ENCODE measurements around the gene RAB11A. TPM values are rescaled to one million over a fixed set of nuclear protein-coding genes. Genes with fewer than 3 reads are reported as not detected.

RAB11A gene
- total and polyA plus RNA-seq, 2 of the 13 experiments (the other 11 are each of a cell fraction or from before 2014, with no cell fraction given): 161 to 162 TPM

DNA sequence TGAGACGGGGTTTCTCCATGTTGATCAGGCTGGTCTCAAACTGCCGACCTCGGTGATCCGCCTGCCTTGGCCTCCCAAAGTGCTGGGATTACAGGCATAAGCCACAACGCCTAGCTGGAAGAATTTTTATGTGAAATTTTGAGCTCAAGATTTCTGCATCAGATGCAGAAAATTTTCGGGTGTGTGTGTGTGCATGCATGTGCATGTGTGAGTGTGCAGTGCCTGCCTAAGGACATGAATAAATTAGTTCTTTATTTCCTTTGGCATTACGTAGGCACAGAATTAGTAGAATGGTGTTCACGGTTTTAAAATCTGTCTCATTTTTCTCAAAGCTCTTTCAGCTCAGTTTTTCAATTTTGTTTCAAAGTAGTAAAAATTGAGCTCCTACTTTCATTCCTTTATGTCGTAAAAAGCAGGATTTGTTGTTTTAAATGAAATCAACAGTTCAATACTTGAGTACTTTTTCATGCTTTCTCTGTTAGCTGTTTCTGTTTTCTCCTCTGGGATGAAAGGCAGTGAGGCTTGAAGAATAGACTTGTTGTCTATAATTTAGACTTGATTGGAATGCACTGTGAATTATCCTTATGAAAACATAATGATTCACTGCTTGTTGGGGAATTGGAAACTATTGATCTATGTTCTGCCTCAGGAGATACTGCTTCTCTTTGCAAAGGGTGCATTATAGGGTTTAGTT, 23.3 kb upstream of the RAB11A start:
- Histone ChIP-seq H3K4me2 (ENCODE audit: low read depth, low read length) (peak overlapping the region; percentile 30; the same call in 1 of the 2 replicates), H3K9ac (ENCODE audit: insufficient read depth, low read depth, low read length) (no peak overlapping the region), H3K27ac (ENCODE audit: extremely low read length, insufficient read depth, low read length) (no peak overlapping the region), H2AFZ (ENCODE audit: low read length) (no peak overlapping the region), H3K4me1 (ENCODE audit: insufficient read depth, low read length) (peaks cover 44% of the 10 kb centered on the region), H3K4me3 (replicated peaks in 1 of 3; ENCODE audit: insufficient read depth in 1 of 3, low read depth in 2 of 3, low read length in 3 of 3) (no peak overlapping the region), H3K9me3 (ENCODE audit: low read length) (no peaks in the 10 kb centered on the region), H3K36me3 (replicated peaks in 1 of 2; ENCODE audit: control insufficient read depth in 1 of 2, insufficient read depth in 2 of 2, low read length in 2 of 2) (no peaks in the 10 kb centered on the region), H3K27me3 (ENCODE audit: control insufficient read depth in 1 of 2, insufficient read depth in 2 of 2, low read length in 2 of 2) (no peaks in the 10 kb centered on the region), H4K20me1 (ENCODE audit: insufficient read depth, low read length) (no peaks in the 10 kb centered on the region), H3K79me2 (ENCODE audit: insufficient read depth, low read length) (no peaks in the 10 kb centered on the region)
- ChIA-PET POLR2A (interaction anchor here (1.5 kb wide), 1 partner anchor 13 kb away, joined by 4 read pairs; no protein-coding TSS in a partner anchor), CTCF (ENCODE audit: low intra/inter-chr PET ratio, low total read pairs) (no interaction called here)
- BruUV-seq (replicated peaks): no TSS peak
- in situ Hi-C loops (cut with HindIII; ENCODE audit: extremely low pct_ligation_motif_present, low pct_unique_long_range_greater_than_20kb) (no loop called here), intact Hi-C loops (cut with micrococcal nuclease; ENCODE audit: unreplicated experiment) (no loop called here)
- DNase-seq (ENCODE audit: low spot score) (no peak), FAIRE-seq (no peak), ATAC-seq (no peak)
- whole genome bisulfite sequencing (ENCODE audit: low lambda C conversion rate): 32% methylated on average over 9 of the region's 9 CpGs
- no peak for TF ChIP-seq SMYD3 (CRISPR knock-in tag; IDR thresholded peaks at IDR 0.05)
- no peak for TF ChIP-seq ZNF850 (CRISPR knock-in tag; conservative IDR thresholded peaks at IDR 0.05)
- TF ChIP-seq PRPF4 (IDR thresholded peaks at IDR 0.05; ENCODE audit: low read depth, low read length, poor library complexity, severe bottlenecking): no peak
- TF ChIP-seq, protein P1, sequence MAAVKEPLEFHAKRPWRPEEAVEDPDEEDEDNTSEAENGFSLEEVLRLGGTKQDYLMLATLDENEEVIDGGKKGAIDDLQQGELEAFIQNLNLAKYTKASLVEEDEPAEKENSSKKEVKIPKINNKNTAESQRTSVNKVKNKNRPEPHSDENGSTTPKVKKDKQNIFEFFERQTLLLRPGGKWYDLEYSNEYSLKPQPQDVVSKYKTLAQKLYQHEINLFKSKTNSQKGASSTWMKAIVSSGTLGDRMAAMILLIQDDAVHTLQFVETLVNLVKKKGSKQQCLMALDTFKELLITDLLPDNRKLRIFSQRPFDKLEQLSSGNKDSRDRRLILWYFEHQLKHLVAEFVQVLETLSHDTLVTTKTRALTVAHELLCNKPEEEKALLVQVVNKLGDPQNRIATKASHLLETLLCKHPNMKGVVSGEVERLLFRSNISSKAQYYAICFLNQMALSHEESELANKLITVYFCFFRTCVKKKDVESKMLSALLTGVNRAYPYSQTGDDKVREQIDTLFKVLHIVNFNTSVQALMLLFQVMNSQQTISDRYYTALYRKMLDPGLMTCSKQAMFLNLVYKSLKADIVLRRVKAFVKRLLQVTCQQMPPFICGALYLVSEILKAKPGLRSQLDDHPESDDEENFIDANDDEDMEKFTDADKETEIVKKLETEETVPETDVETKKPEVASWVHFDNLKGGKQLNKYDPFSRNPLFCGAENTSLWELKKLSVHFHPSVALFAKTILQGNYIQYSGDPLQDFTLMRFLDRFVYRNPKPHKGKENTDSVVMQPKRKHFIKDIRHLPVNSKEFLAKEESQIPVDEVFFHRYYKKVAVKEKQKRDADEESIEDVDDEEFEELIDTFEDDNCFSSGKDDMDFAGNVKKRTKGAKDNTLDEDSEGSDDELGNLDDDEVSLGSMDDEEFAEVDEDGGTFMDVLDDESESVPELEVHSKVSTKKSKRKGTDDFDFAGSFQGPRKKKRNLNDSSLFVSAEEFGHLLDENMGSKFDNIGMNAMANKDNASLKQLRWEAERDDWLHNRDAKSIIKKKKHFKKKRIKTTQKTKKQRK (IDR thresholded peaks at IDR 0.05; ENCODE audit: low read length): no peak
- TF ChIP-seq CEBPB (IDR thresholded peaks at IDR 0.05; ENCODE audit: borderline replicate concordance, low read depth, low read length): no peak
- no peak for TF ChIP-seq ZNF331 (CRISPR knock-in tag; IDR thresholded peaks at IDR 0.05)
- TF ChIP-seq ZNF543 (CRISPR knock-in tag; IDR thresholded peaks at IDR 0.05): no peak
- TF ChIP-seq, protein P2, sequence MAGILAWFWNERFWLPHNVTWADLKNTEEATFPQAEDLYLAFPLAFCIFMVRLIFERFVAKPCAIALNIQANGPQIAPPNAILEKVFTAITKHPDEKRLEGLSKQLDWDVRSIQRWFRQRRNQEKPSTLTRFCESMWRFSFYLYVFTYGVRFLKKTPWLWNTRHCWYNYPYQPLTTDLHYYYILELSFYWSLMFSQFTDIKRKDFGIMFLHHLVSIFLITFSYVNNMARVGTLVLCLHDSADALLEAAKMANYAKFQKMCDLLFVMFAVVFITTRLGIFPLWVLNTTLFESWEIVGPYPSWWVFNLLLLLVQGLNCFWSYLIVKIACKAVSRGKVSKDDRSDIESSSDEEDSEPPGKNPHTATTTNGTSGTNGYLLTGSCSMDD (CRISPR knock-in tag; IDR thresholded peaks at IDR 0.05): no peak
- no peak for TF ChIP-seq BRD4 (CRISPR knock-in tag; IDR thresholded peaks at IDR 0.05)
- TF ChIP-seq, protein P3, sequence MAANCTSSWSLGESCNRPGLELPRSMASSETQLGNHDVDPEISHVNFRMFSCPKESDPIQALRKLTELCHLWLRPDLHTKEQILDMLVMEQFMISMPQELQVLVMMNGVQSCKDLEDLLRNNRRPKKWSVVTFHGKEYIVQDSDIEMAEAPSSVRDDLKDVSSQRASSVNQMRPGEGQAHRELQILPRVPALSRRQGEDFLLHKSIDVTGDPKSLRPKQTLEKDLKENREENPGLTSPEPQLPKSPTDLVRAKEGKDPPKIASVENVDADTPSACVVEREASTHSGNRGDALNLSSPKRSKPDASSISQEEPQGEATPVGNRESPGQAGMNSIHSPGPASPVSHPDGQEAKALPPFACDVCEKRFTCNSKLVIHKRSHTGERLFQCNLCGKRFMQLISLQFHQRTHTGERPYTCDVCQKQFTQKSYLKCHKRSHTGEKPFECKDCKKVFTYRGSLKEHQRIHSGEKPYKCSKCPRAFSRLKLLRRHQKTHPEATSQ (CRISPR knock-in tag; IDR thresholded peaks at IDR 0.05; ENCODE audit: borderline replicate concordance): no peak
- TF ChIP-seq, protein P4, sequence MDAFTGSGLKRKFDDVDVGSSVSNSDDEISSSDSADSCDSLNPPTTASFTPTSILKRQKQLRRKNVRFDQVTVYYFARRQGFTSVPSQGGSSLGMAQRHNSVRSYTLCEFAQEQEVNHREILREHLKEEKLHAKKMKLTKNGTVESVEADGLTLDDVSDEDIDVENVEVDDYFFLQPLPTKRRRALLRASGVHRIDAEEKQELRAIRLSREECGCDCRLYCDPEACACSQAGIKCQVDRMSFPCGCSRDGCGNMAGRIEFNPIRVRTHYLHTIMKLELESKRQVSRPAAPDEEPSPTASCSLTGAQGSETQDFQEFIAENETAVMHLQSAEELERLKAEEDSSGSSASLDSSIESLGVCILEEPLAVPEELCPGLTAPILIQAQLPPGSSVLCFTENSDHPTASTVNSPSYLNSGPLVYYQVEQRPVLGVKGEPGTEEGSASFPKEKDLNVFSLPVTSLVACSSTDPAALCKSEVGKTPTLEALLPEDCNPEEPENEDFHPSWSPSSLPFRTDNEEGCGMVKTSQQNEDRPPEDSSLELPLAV (CRISPR knock-in tag; conservative IDR thresholded peaks at IDR 0.05; ENCODE audit: low read depth): no peak
- TF ChIP-seq, protein P5, sequence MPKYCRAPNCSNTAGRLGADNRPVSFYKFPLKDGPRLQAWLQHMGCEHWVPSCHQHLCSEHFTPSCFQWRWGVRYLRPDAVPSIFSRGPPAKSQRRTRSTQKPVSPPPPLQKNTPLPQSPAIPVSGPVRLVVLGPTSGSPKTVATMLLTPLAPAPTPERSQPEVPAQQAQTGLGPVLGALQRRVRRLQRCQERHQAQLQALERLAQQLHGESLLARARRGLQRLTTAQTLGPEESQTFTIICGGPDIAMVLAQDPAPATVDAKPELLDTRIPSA (CRISPR knock-in tag; IDR thresholded peaks at IDR 0.05; ENCODE audit: borderline replicate concordance): no peak
- no peak for TF ChIP-seq HNRNPUL1 (IDR thresholded peaks at IDR 0.05; ENCODE audit: low read depth, low read length)
- TF ChIP-seq BRCA1 (CRISPR knock-in tag; IDR thresholded peaks at IDR 0.05): no peak
- TF ChIP-seq ZNF234 (CRISPR knock-in tag; conservative IDR thresholded peaks at IDR 0.05): no peak

Data from HepG2 (cell line).